Measurements from ENCODE around the gene RIOK3. TPM values are rescaled to one million over a fixed set of nuclear protein-coding genes. Genes with fewer than 3 reads are reported as not detected.

Gene RIOK3
- polyA plus RNA-seq, 5 donors: 57.0 to 82.0 (median 66.2) TPM

GRCh38 chr18:23526501-23527063 lies 73.5 kb downstream of the RIOK3 start:
- no peak for DNase-seq

- no peak for DNase-seq
Observed at GRCh38 chr18:23528580-23529472, 75.7 kb downstream of the RIOK3 start.

DNA sequence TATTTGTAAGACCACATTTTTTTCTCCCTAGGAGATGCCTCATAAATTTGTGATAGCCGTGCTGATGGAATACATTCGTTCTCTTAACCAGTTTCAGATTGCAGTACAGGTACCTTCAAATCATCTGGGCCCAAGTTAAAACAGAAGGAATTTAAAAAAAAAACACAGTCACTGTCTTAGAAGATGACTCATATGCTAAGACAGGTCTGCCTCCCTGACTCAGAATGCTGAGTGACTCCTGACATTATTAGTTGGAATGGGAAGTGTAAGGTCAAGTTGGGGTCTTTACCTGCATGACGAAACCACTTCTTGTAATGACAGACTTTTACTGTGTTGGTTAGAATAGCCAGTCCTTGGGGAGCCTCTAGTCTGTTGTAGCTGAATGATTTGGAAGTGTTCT lies 76.5 kb downstream of the RIOK3 start:
- DNase-seq: no peak

- DNase-seq: no peak
Observed at GRCh38 chr18:23530195-23530594, 77.1 kb downstream of the RIOK3 start.

GRCh38 chr18:23531912-23532311 lies 78.8 kb downstream of the RIOK3 start:
- DNase-seq: no peak

Other genes with a start within 250 kb of the RIOK3 start
- gene RMC1, start 50.2 kb downstream of the RIOK3 start, polyA plus RNA-seq (ENCODE audit: insufficient read depth in 1 of 5, insufficient read length in 5 of 5, low replicate concordance in 1 of 5): 10 to 100 TPM; 23.3 to 28.6 (median 24.6) TPM
- gene NPC1, start 133.2 kb downstream of the RIOK3 start, polyA plus RNA-seq (ENCODE audit: insufficient read depth in 1 of 5, insufficient read length in 5 of 5, low replicate concordance in 1 of 5): 10 to 100 TPM; 18.9 to 28.0 (median 24.3) TPM
- gene ANKRD29, start 209.6 kb downstream of the RIOK3 start, polyA plus RNA-seq (ENCODE audit: insufficient read depth in 1 of 5, insufficient read length in 5 of 5, low replicate concordance in 1 of 5): 10 to 100 TPM; 38.0 to 73.8 (median 57.7) TPM
- gene LAMA3, start 236.2 kb downstream of the RIOK3 start, polyA plus RNA-seq (ENCODE audit: insufficient read depth in 1 of 5, insufficient read length in 5 of 5, low replicate concordance in 1 of 5): 100 to 1,000 TPM; 122 to 202 (median 128) TPM

All from right lung (tissue), 5 donors.